Kidney (tissue), 14 donors: ENCODE results near the gene HP1BP3. TPM values are rescaled to one million over a fixed set of nuclear protein-coding genes. Genes with fewer than 3 reads are reported as not detected.
A peak's percentile ranks its signal among the peaks of the same experiment; 100 is the strongest.

Source experiments
- DNase-seq, 5 donors: peaks; one replicate each; pipeline ENCODE4 v3.0.0-alpha.2; 2013 to 2020
- FAIRE-seq: peaks from 2 replicates; lab custom pipeline; 2012; peaks lifted over from hg19 to GRCh38; lab: Jason Lieb, UNC
- H3K27ac ChIP-seq, 2 donors: one replicate each; pipeline ENCODE4 v1.7.0; 2013; ENCODE audit warnings: low read depth in 2 of 2, low read length in 2 of 2, inconsistent platforms in 1 of 2
- H3K27me3 ChIP-seq: one replicate; pipeline ENCODE4 v1.7.1; 2013; ENCODE audit warnings: low read length, inconsistent platforms; ENCODE audit not compliant: control insufficient read depth, insufficient read depth
- H3K36me3 ChIP-seq, 3 donors: one replicate each; pipeline versions ENCODE4 v1.7.0 to v1.7.1; 2013; ENCODE audit warnings: low read length in 3 of 3, control low read depth in 1 of 3, inconsistent platforms in 1 of 3; ENCODE audit not compliant: insufficient read depth in 3 of 3, control insufficient read depth in 2 of 3
- H3K4me1 ChIP-seq, 3 donors: one replicate each; pipeline versions ENCODE4 v1.7.0 to v1.7.1; 2013; ENCODE audit warnings: low read length in 3 of 3, inconsistent platforms in 1 of 3, low read depth in 1 of 3; ENCODE audit not compliant: control insufficient read depth in 2 of 3, insufficient read depth in 2 of 3
- H3K4me3 ChIP-seq, 3 donors: one replicate each; pipeline versions ENCODE4 v1.7.0 to v1.8.1; 2013; ENCODE audit warnings: low read length in 3 of 3, control low read depth in 1 of 3, inconsistent platforms in 1 of 3
- H3K9ac ChIP-seq, 3 donors: one replicate each; pipeline versions ENCODE4 v1.7.0 to v1.7.1; 2013; ENCODE audit warnings: low read length in 3 of 3, control low read depth in 1 of 3, inconsistent platforms in 1 of 3
- H3K9me3 ChIP-seq, 3 donors: one replicate each; pipeline versions ENCODE4 v1.7.0 to v1.7.1; 2013; ENCODE audit warnings: low read length in 3 of 3, control low read depth in 1 of 3, inconsistent platforms in 1 of 3; ENCODE audit not compliant: control insufficient read depth in 2 of 3, insufficient read depth in 1 of 3
- CTCF ChIP-seq: IDR thresholded peaks from 3 replicates; pipeline ENCODE4 v1.5.1; 2012; ENCODE audit warnings: mild to moderate bottlenecking, moderate library complexity, borderline replicate concordance; ENCODE audit not compliant: insufficient read depth; ENCODE audit errors: extremely low read depth
- intact Hi-C: fragments of 100-400 bp; cut with DNase I; formaldehyde crosslinking; loops from one replicate; pipeline ENCODE4 v1.11.1; 2022
- polyA plus RNA-seq: library from polyadenylated mRNA; stranded (reverse); fragments of 350-450 nt; fragmentation: Illumina TruSeq; extraction: RNeasy Lipid Tissue Mini Kit (QIAGEN cat#74804); gene quantifications from one replicate; pipeline ENCODE4 v1.2.3, GENCODE V29; 2014; ENCODE audit warnings: low read depth, low replicate concordance; ENCODE audit not compliant: insufficient read depth
- total RNA-seq: library from RNA; stranded (reverse); fragmentation: NEBNext Ultra II Directional; extraction: Animal tissue kit (Norgen Biotek cat#: 25700); gene quantifications from one replicate; pipeline ENCODE4 v1.2.1, GENCODE V29; 2021
- donor health status: control.
- donor health status: control.
- donor health status: control.
- donor health status: control.
- donor health status: control.
- donor health status: DM: yes; HTN: yes; CAD: no.
- donor health status: Normal renal cell carcinoma (clear cell type).

Gene HP1BP3
- total and polyA plus RNA-seq, 2 donors from 2014 or later: 52.4 to 198 TPM

- peaks cover 0 to 2% (median 0%) of the 10 kb centered on the region in 3 donors for H3K4me1 ChIP-seq
- intact Hi-C loops: loop anchor here (10.0 kb wide), 1 partner anchor 498 kb away; no protein-coding TSS in a partner anchor
- DNase-seq: peak; percentile 95 to 97 (median 96)
- FAIRE-seq: no peak
- peak overlapping the region; percentile 22 to 84 (median 62) for H3K9ac ChIP-seq
- H3K27me3 ChIP-seq: no peaks in the 10 kb centered on the region
- no peaks in the 10 kb centered on the region for H3K36me3 ChIP-seq
- peak; percentile 87 for TF ChIP-seq CTCF
- H3K4me3 ChIP-seq: peak overlapping the region; percentile 36 to 73 (median 51)
- no peaks in the 10 kb centered on the region for H3K9me3 ChIP-seq
- peak overlapping the region; percentile 70 to 71 for H3K27ac ChIP-seq
These were observed 90.4 kb downstream of the HP1BP3 start for GRCh38 chr1:20696397-20697333.

GRCh38 chr1:20695515-20695914 lies 91.6 kb downstream of the HP1BP3 start:
- no peak for TF ChIP-seq CTCF
- Histone ChIP-seq H3K4me3 (no peak overlapping the region), H3K9ac (no peak overlapping the region), H3K9me3 (no peaks in the 10 kb centered on the region), H3K27me3 (no peaks in the 10 kb centered on the region), H3K27ac (no peak overlapping the region), H3K4me1 (peaks cover 0 to 2% (median 0%) of the 10 kb centered on the region in 3 donors), H3K36me3 (no peaks in the 10 kb centered on the region)
- DNase-seq (no peak), FAIRE-seq (no peak)
- intact Hi-C loops: loop anchor here (10.0 kb wide), 1 partner anchor 499 kb away; no protein-coding TSS in a partner anchor

DNA sequence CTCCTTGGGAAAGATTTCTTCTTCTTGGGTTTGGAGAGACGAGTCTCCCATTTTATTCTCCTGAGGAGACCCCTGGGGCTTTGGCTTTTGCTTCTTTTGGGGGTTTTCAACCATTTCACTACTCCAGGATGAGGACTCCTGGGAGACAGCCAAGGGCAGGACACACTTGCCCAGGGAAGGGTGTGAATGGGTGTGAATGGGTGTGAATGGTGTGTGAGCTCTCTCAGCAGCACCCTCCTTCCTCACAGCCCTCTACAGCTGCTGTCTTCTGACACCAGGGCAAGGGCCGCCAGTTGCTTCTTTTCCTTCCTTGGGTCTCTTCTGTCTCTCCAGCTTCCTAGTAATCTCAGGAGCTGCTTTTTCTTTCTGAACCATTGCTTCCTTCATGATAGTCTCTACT lies 93.5 kb downstream of the HP1BP3 start:
- Histone ChIP-seq H3K27ac (no peak overlapping the region), H3K9me3 (no peaks in the 10 kb centered on the region), H3K36me3 (no peaks in the 10 kb centered on the region), H3K27me3 (no peaks in the 10 kb centered on the region), H3K4me1 (peaks cover 0 to 2% (median 0%) of the 10 kb centered on the region in 3 donors), H3K9ac (no peak overlapping the region), H3K4me3 (no peak overlapping the region)
- TF ChIP-seq CTCF: no peak
- FAIRE-seq: no peak
- DNase-seq: no peak
- intact Hi-C loops: loop anchor here (10.0 kb wide), 1 partner anchor 501 kb away; no protein-coding TSS in a partner anchor

Other genes with a start within 250 kb of the HP1BP3 start
- 2.5 TPM for gene FAM43B, start 234.7 kb downstream of the HP1BP3 start, total RNA-seq
- 1.7 TPM for gene FAM43B, start 234.7 kb downstream of the HP1BP3 start, polyA plus RNA-seq
- gene CDA, start 198.2 kb downstream of the HP1BP3 start, total RNA-seq: 6.0 TPM
- 29.9 TPM for gene CDA, start 198.2 kb downstream of the HP1BP3 start, polyA plus RNA-seq
- 72.7 TPM for gene PINK1, start 153.8 kb downstream of the HP1BP3 start, total RNA-seq
- gene PINK1, start 153.8 kb downstream of the HP1BP3 start, polyA plus RNA-seq: 156 TPM
- 206 TPM for gene DDOST, start 125.9 kb downstream of the HP1BP3 start, total RNA-seq
- 146 TPM for gene DDOST, start 125.9 kb downstream of the HP1BP3 start, polyA plus RNA-seq
- gene KIF17, start 69.3 kb downstream of the HP1BP3 start, total RNA-seq: 4.9 TPM
- gene KIF17, start 69.3 kb downstream of the HP1BP3 start, polyA plus RNA-seq: 3.7 TPM
- gene SH2D5, start 54.6 kb downstream of the HP1BP3 start, total RNA-seq: 0.57 TPM
- gene SH2D5, start 54.6 kb downstream of the HP1BP3 start, polyA plus RNA-seq: 0.19 TPM